Measurements from ENCODE around the gene CFAP69. TPM values are rescaled to one million over a fixed set of nuclear protein-coding genes. Genes with fewer than 3 reads are reported as not detected.

Gene CFAP69
- total RNA-seq, 4 donors from 2014 or later: 1.3 to 9.8 (median 4.7) TPM

DNA sequence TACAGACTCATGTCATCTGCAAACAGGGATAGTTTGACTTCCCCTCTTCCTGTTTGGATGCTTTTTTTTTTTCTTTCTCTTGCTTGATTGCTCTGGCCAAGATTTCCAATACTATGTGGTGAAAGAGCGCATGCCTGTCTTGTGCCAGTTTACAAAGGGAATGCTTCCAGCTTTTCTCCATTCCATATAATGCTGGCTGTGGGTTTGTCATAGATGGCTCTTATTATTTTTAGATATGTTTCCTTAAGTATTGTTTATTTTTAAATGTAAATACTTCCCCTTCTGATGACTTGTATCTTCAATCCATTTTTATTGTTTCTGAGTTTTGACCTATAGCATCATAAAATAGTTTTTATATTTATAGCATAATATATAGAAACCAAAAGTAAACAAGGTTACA lies 58.3 kb downstream of the CFAP69 start:
- H3K9me3 ChIP-seq: no peaks in the 10 kb centered on the region
- H3K36me3 ChIP-seq: no peaks in the 10 kb centered on the region
- TF ChIP-seq, protein P1, sequence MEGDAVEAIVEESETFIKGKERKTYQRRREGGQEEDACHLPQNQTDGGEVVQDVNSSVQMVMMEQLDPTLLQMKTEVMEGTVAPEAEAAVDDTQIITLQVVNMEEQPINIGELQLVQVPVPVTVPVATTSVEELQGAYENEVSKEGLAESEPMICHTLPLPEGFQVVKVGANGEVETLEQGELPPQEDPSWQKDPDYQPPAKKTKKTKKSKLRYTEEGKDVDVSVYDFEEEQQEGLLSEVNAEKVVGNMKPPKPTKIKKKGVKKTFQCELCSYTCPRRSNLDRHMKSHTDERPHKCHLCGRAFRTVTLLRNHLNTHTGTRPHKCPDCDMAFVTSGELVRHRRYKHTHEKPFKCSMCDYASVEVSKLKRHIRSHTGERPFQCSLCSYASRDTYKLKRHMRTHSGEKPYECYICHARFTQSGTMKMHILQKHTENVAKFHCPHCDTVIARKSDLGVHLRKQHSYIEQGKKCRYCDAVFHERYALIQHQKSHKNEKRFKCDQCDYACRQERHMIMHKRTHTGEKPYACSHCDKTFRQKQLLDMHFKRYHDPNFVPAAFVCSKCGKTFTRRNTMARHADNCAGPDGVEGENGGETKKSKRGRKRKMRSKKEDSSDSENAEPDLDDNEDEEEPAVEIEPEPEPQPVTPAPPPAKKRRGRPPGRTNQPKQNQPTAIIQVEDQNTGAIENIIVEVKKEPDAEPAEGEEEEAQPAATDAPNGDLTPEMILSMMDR (IDR thresholded peaks at IDR 0.05): no peak
- TF ChIP-seq POLR2AphosphoS5 (IDR thresholded peaks at IDR 0.05): no peak
- no peak for TF ChIP-seq EP300 (IDR thresholded peaks at IDR 0.05)
- no peak for TF ChIP-seq POLR2A (IDR thresholded peaks at IDR 0.05)
- no peak for DNase-seq (ENCODE audit: low spot score in 2 of 2)
- H3K27ac ChIP-seq: no peak overlapping the region
- 81% methylated on average over 1 of the region's 1 CpG for WGBS
- H3K27me3 ChIP-seq: no peaks in the 10 kb centered on the region
- no peak overlapping the region for H3K4me3 ChIP-seq
- H3K4me1 ChIP-seq: no peaks in the 10 kb centered on the region

DNA sequence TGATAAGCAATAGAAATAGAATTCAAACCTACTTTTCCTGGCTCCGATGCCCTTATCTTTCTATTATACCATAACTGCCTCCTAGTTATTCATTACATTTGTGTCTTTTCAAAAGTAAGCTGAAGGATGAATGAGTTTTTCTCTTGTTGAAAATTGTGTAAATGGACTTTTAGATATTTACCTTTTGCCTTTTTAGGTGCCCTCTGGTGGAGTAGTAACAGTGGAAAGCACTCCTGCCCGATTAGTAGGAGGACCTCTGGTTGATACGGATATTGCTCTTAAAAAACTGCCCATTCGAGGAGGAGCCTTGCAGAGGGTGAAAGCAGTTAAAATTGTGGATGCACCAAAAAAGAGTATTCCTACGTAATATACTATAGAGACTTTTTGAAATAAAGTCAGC lies 64.9 kb downstream of the CFAP69 start:
- Histone ChIP-seq H3K27me3 (no peaks in the 10 kb centered on the region), H3K4me1 (no peaks in the 10 kb centered on the region), H3K27ac (no peak overlapping the region), H3K9me3 (no peaks in the 10 kb centered on the region), H3K36me3 (no peaks in the 10 kb centered on the region), H3K4me3 (no peak overlapping the region)
- WGBS: 87% methylated on average over 5 of the region's 5 CpGs
- TF ChIP-seq, protein P1 (IDR thresholded peaks at IDR 0.05): no peak
- TF ChIP-seq POLR2AphosphoS5 (IDR thresholded peaks at IDR 0.05) (no peak), POLR2A (IDR thresholded peaks at IDR 0.05) (no peak), EP300 (IDR thresholded peaks at IDR 0.05) (no peak)
- DNase-seq (ENCODE audit: low spot score in 2 of 2): no peak

DNA sequence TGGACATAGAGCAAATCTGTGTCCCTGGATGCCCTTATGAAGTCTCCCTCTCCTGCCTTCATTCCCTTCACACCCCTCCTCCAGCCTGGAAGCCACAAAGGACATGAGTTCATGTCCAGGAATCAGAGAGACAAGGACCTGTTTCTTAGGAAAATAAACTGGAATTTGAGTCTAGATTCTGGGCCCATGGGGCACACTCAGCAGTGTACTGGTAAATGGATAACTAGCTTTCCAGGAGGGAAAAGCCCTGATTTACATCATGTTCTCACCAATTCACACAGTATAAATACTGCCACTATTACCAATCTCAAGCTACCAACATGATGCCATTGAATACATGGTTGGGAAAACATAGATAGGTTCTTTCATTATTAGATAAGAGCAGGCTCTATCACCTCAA lies 66.2 kb downstream of the CFAP69 start:
- no peak for TF ChIP-seq EP300 (IDR thresholded peaks at IDR 0.05)
- TF ChIP-seq, protein P1 (IDR thresholded peaks at IDR 0.05): no peak
- TF ChIP-seq POLR2A (IDR thresholded peaks at IDR 0.05): no peak
- TF ChIP-seq POLR2AphosphoS5 (IDR thresholded peaks at IDR 0.05): no peak
- Histone ChIP-seq H3K27me3 (no peaks in the 10 kb centered on the region), H3K4me1 (no peaks in the 10 kb centered on the region), H3K4me3 (no peak overlapping the region), H3K36me3 (no peaks in the 10 kb centered on the region), H3K9me3 (no peaks in the 10 kb centered on the region), H3K27ac (no peak overlapping the region)
- no peak for DNase-seq (ENCODE audit: low spot score in 2 of 2)

DNA sequence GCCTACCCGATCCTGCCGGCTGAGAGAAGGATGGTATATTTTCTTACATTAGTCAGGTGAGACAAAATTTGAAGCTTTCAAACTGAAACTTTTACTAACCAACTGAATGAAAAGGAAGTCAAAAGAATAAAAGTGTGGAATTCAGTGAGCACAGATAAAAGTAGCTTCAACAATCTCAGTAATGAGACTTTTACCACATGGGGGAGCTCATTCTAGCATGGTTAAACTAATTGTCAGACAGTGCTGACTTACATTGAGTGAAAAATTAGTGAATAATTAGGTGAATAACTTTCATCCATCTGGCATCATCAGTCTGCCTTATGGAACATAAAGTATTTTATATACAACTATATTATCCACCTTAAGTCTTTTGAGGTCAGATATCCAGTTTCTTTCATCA lies 67.8 kb downstream of the CFAP69 start:
- Histone ChIP-seq H3K4me3 (no peak overlapping the region), H3K9me3 (no peaks in the 10 kb centered on the region), H3K4me1 (no peaks in the 10 kb centered on the region), H3K27ac (no peak overlapping the region), H3K27me3 (no peaks in the 10 kb centered on the region), H3K36me3 (no peaks in the 10 kb centered on the region)
- TF ChIP-seq, protein P1 (IDR thresholded peaks at IDR 0.05): no peak
- no peak for TF ChIP-seq POLR2AphosphoS5 (IDR thresholded peaks at IDR 0.05)
- no peak for TF ChIP-seq EP300 (IDR thresholded peaks at IDR 0.05)
- TF ChIP-seq POLR2A (IDR thresholded peaks at IDR 0.05): no peak
- WGBS: 90% methylated on average over 2 of the region's 2 CpGs
- DNase-seq (ENCODE audit: low spot score in 2 of 2): no peak

DNA sequence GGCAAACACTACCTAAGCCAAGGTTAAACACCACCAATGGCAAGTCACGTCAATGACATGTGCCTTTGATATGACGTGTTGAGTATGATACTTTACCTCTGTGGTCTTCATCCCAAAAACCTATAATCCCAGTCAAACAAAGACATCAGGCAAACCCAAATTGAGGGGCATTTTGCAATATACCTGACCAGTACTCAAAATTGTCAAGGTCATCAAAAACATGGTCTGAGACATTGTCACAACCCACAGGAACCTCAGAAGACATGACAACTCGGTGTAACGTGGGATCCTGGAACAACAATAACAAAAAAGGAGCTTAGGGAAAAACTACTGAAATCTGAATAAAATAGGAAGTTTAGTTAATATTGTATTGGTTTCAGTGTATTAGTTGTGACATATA lies 68.9 kb downstream of the CFAP69 start:
- no peaks in the 10 kb centered on the region for H3K4me1 ChIP-seq
- H3K36me3 ChIP-seq: no peaks in the 10 kb centered on the region
- H3K4me3 ChIP-seq: no peak overlapping the region
- DNase-seq (ENCODE audit: low spot score in 2 of 2): no peak
- no peak overlapping the region for H3K27ac ChIP-seq
- H3K9me3 ChIP-seq: no peaks in the 10 kb centered on the region
- WGBS: 72% methylated on average over 4 of the region's 4 CpGs
- TF ChIP-seq, protein P1 (IDR thresholded peaks at IDR 0.05): no peak
- TF ChIP-seq POLR2A (IDR thresholded peaks at IDR 0.05): no peak
- no peak for TF ChIP-seq EP300 (IDR thresholded peaks at IDR 0.05)
- TF ChIP-seq POLR2AphosphoS5 (IDR thresholded peaks at IDR 0.05): no peak
- no peaks in the 10 kb centered on the region for H3K27me3 ChIP-seq
